Activated naive CD4-positive, alpha-beta T cell treated with anti-CD3 and anti-CD28 coated beads for 36 hours (primary cell): ENCODE data around the gene CNTN5. TPM values are rescaled to one million over a fixed set of nuclear protein-coding genes. Genes with fewer than 3 reads are reported as not detected.

ENCODE experiments used
- CTCF ChIA-PET: fragments of 350-600 bp; sonication (Branson Sonifier 250); formaldehyde crosslinking; loops from one replicate; lab custom pipeline; 2021; ENCODE audit warnings: antibody characterized with exemption; lab: Charles Lee
- DNase-seq: peaks from one replicate; pipeline ENCODE4 v3.0.0-alpha.2; 2020
- H3K27ac Mint-ChIP-seq: one replicate; pipeline ENCODE4 v1.8.0; 2021; ENCODE audit warnings: mild to moderate bottlenecking, mixed read lengths
- H3K27me3 Mint-ChIP-seq: one replicate; pipeline ENCODE4 v1.8.0; 2021; ENCODE audit warnings: low read depth, mixed read lengths
- H3K36me3 Mint-ChIP-seq: one replicate; pipeline ENCODE4 v1.8.0; 2021; ENCODE audit warnings: low read depth, mixed read lengths
- H3K4me1 Mint-ChIP-seq: one replicate; pipeline ENCODE4 v1.8.0; 2021; ENCODE audit warnings: low read depth, mixed read lengths
- H3K4me3 Mint-ChIP-seq: one replicate; pipeline ENCODE4 v1.8.0; 2021; ENCODE audit warnings: mild to moderate bottlenecking, moderate library complexity, mixed read lengths
- H3K9me3 Mint-ChIP-seq: one replicate; pipeline ENCODE4 v1.8.0; 2021; ENCODE audit warnings: mixed read lengths
- intact Hi-C: fragments of 100-400 bp; cut with micrococcal nuclease; formaldehyde crosslinking; loops from one replicate; pipeline ENCODE4 v1.15.1; 2023
- total RNA-seq, 2 experiments: library from RNA; stranded (reverse); gene quantifications; one replicate each; pipeline ENCODE4 v1.2.3, GENCODE V29; 2021

CNTN5 gene
- total RNA-seq, 2 experiments from 2014 or later = not detected

DNA sequence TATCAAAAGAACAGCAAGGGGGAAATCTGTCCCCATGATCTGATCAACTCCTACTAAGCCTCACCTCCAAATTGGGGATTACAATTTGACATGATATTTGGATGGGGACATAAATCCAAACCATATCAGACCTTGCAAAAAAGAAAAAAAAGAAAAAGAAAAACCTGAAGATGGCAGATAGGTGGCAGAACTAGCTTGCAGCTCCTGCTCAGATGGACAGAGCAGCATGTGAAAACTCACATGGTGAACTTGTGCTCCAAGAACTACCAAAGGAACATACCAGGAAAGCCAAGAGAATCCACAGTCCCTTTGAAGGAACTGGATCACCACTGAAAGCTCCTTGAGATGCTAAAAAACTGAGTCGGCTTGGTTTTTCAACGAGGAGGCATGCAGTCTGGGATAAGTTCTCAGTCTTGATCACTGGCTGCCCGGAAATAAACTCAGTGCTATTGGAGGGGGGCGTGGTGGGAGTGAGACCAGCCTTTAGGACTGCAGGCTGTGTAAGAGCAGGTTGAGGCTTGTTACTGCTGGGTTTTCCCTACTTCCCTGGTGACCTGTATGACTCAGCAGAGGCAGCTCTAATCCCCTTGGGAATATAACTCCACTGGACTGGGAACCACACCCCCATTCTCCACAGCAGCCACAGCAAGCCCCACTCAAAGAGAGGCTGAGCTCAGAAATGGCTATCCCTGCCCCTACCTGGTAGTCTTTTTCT lies 1308.0 kb downstream of the CNTN5 start:
- Mint-ChIP-seq H3K4me3 (no peak overlapping the region), H3K4me1 (no peaks in the 10 kb centered on the region), H3K36me3 (no peaks in the 10 kb centered on the region), H3K27ac (no peak overlapping the region), H3K27me3 (no peaks in the 10 kb centered on the region), H3K9me3 (peaks cover 14% of the 10 kb centered on the region)
- no peak for DNase-seq
- CTCF ChIA-PET = no interaction called here
- intact Hi-C loops = no loop called here

GRCh38 chr11:100329352-100329751 lies 1308.6 kb downstream of the CNTN5 start:
- no peaks in the 10 kb centered on the region for H3K36me3 Mint-ChIP-seq
- no peaks in the 10 kb centered on the region for H3K27me3 Mint-ChIP-seq

GRCh38 chr11:100336873-100337272 lies 1316.1 kb downstream of the CNTN5 start:
- CTCF ChIA-PET = no interaction called here
- Mint-ChIP-seq H3K9me3 (peaks cover 19% of the 10 kb centered on the region), H3K4me3 (no peak overlapping the region), H3K36me3 (no peaks in the 10 kb centered on the region), H3K4me1 (no peaks in the 10 kb centered on the region), H3K27me3 (no peaks in the 10 kb centered on the region), H3K27ac (no peak overlapping the region)
- no peak for DNase-seq
- intact Hi-C loops = no loop called here

More at GRCh38 chr11:100329352-100329751, 1308.6 kb downstream of the CNTN5 start:
- intact Hi-C loops = no loop called here
- CTCF ChIA-PET = no interaction called here
- H3K27ac Mint-ChIP-seq = no peak overlapping the region
- peaks cover 19% of the 10 kb centered on the region for H3K9me3 Mint-ChIP-seq
- DNase-seq = no peak
- H3K4me3 Mint-ChIP-seq = no peak overlapping the region
- no peaks in the 10 kb centered on the region for H3K4me1 Mint-ChIP-seq

DNA sequence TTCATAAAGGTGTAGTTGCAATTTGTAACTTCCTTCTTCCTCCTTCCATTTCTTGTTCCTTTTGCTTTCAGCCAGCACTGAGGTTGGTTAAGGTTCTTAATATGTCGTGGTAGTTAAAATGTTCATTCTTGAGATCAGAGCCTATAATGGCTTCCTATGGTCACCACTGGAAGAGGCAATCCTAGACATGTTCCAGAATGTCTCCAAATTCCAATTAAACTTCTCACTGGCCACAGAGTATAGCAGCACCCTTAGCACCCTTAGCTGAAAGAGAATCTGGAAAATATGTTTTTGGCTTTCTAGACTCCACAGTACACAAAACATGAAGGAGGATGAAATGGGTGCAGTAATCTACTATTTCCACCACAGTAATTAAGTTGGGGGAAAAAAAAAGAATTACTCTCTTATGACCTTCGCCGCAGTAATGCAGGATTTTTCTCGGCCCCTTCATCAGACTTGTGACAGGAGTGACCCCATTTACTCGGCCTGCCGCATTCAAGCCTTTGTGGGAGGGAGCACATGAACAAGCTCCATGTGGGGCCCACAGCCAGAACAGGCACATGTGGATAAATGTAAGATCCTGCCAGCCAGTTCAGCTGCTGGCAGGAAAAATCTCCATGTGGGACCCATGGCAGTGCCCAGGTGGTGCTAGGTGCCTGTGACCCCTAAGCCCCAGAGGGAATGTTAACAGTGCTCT lies 1317.5 kb downstream of the CNTN5 start:
- no peaks in the 10 kb centered on the region for H3K4me1 Mint-ChIP-seq
- CTCF ChIA-PET = no interaction called here
- no peaks in the 10 kb centered on the region for H3K36me3 Mint-ChIP-seq
- no peak overlapping the region for H3K4me3 Mint-ChIP-seq
- intact Hi-C loops = no loop called here
- no peaks in the 10 kb centered on the region for H3K27me3 Mint-ChIP-seq
- H3K27ac Mint-ChIP-seq = no peak overlapping the region
- DNase-seq = no peak
- peaks cover 16% of the 10 kb centered on the region for H3K9me3 Mint-ChIP-seq

DNA sequence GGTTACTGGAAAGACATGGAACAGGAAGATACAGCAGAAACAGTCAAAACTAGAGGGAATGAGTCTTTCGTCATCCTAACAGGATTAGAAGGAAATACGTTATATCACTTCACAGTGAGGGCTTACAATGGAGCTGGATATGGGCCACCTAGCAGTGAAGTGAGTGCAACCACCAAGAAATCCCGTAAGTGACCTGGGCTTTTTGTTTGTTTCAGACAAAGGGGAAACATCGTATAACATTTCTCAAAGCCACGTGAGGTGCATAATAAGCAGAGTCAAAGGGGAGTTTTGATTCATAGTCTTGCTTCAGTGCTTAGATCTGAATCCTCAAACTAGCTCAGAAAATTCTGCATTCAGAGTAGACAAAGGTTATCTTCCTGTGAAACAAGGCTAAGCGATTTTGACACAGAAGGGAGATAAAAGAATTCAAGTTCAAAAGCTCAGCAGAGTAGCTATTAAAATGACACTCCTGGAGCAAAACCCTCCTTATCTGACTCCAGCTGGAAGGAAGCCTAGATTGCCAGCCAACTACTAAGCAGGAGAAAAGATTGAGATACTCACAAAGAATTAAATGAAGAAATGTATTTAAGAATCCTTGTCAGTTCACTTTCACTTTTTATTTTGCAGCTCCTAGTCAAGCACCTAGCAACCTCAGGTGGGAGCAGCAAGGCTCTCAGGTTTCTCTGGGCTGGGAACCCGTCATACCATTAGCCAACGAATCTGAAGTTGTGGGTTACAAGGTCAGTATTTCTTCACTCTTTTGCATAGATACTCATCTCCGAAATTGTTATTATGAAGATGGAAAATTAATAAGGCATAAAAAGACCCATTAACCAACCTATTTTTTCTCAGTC lies 1319.9 kb downstream of the CNTN5 start:
- CTCF ChIA-PET = no interaction called here
- no peak overlapping the region for H3K4me3 Mint-ChIP-seq
- H3K4me1 Mint-ChIP-seq = no peaks in the 10 kb centered on the region
- no peak overlapping the region for H3K27ac Mint-ChIP-seq
- peaks cover 9% of the 10 kb centered on the region for H3K9me3 Mint-ChIP-seq
- H3K36me3 Mint-ChIP-seq = no peaks in the 10 kb centered on the region
- H3K27me3 Mint-ChIP-seq = no peaks in the 10 kb centered on the region
- no peak for DNase-seq
- intact Hi-C loops = no loop called here

- Mint-ChIP-seq H3K36me3 (no peaks in the 10 kb centered on the region), H3K4me1 (no peaks in the 10 kb centered on the region), H3K27me3 (no peaks in the 10 kb centered on the region), H3K4me3 (no peak overlapping the region), H3K27ac (no peak overlapping the region), H3K9me3 (peaks cover 11% of the 10 kb centered on the region)
- DNase-seq = no peak
- intact Hi-C loops = no loop called here
- CTCF ChIA-PET = no interaction called here
Observed at GRCh38 chr11:100353083-100353482, 1332.3 kb downstream of the CNTN5 start.

- Mint-ChIP-seq H3K9me3 (peaks cover 4% of the 10 kb centered on the region), H3K4me3 (no peak overlapping the region), H3K4me1 (no peaks in the 10 kb centered on the region), H3K27me3 (no peaks in the 10 kb centered on the region), H3K27ac (no peak overlapping the region), H3K36me3 (no peaks in the 10 kb centered on the region)
- intact Hi-C loops = no loop called here
- no peak for DNase-seq
- CTCF ChIA-PET = no interaction called here
Observed at GRCh38 chr11:100354736-100355135, 1334.0 kb downstream of the CNTN5 start.

DNA sequence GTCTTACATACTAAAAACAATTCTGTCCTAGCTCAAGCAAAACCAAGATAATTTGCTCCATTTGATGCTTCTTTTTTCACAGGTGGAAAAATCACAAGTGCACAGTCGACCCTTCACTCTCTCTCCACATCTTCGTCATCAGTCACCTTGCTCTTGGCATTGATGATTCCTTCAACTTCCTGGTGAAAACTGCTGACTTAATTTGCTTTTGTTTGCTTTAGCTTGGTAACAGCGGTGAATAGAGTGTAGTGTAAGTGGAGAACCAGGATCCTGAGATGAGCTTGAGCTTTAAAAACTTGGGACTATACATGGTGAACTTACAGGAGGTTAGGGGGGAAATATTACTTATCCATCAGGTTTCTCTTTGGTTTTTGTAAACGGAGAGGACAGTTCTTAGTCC lies 1335.3 kb downstream of the CNTN5 start:
- CTCF ChIA-PET = no interaction called here
- intact Hi-C loops = no loop called here
- H3K27ac Mint-ChIP-seq = no peak overlapping the region
- H3K4me1 Mint-ChIP-seq = no peaks in the 10 kb centered on the region
- peaks cover 5% of the 10 kb centered on the region for H3K9me3 Mint-ChIP-seq
- DNase-seq = no peak
- H3K36me3 Mint-ChIP-seq = no peaks in the 10 kb centered on the region
- no peak overlapping the region for H3K4me3 Mint-ChIP-seq
- H3K27me3 Mint-ChIP-seq = no peaks in the 10 kb centered on the region

DNA sequence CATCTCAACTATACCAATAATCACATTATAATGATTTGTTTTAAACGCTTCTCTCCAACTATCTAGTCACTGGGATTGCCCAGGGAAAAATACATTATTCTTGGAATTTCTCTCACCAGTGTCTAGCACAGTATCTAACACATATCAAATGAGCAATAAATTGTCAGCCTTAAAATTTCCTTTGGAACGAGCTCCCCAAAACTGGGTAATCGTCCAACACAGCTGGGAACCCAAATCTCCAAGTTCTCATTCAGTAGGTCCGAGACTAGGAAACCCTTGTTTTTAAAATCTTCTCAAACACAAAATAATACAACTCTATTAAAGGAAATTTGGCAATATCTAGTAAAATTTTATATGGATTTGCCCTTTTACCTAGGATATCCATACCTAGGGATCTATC lies 1338.5 kb downstream of the CNTN5 start:
- Mint-ChIP-seq H3K27ac (no peak overlapping the region), H3K4me3 (no peak overlapping the region), H3K27me3 (no peaks in the 10 kb centered on the region), H3K4me1 (no peaks in the 10 kb centered on the region), H3K9me3 (peaks cover 9% of the 10 kb centered on the region), H3K36me3 (no peaks in the 10 kb centered on the region)
- DNase-seq = no peak
- CTCF ChIA-PET = no interaction called here
- intact Hi-C loops = no loop called here

DNA sequence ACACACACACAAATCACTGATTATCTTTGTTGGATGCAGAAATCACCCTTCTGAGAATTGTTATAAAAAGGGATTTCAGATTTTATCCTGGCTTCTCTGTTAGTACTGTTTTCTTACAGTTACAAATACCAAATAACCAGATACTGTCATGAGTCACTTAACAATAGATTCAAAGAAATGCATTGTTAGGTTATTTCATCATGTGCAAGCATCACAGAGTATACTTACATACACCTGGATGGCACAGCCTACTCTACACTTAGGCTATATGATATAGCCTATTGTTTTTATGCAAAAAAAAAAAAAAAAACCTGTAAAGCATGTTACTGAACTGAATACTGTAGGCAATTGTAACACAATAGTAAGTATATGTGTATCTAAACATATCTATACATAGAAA lies 1347.1 kb downstream of the CNTN5 start:
- H3K36me3 Mint-ChIP-seq = no peaks in the 10 kb centered on the region
- no peak overlapping the region for H3K4me3 Mint-ChIP-seq
- H3K27ac Mint-ChIP-seq = no peak overlapping the region
- DNase-seq = no peak
- CTCF ChIA-PET = no interaction called here
- H3K27me3 Mint-ChIP-seq = no peaks in the 10 kb centered on the region
- H3K9me3 Mint-ChIP-seq = peaks cover 11% of the 10 kb centered on the region
- no peaks in the 10 kb centered on the region for H3K4me1 Mint-ChIP-seq
- intact Hi-C loops = no loop called here

DNA sequence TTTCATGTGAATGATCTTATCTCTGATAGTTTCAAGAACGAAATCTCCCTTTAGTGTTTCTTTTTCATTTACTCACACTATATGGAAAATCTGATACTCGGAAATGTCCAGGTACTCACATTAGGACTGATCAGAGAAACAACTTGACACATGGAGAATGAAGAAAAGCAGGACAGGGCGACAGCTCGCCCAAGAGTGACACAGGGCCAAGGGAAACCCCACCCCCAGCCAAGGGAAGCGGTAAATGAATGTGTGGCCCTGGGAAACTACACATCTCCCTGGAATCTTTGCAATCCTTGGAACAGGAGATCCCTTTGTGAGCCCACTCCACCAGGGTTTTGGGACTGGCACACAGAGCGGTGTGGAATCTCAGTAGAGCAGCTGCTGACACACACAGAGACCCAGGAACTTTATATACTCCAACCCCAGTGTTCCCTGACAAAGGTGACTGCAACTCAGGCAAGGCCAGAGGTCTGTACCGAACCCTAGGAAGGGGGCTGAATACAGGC lies 1362.7 kb downstream of the CNTN5 start:
- no peak overlapping the region for H3K27ac Mint-ChIP-seq

DNA sequence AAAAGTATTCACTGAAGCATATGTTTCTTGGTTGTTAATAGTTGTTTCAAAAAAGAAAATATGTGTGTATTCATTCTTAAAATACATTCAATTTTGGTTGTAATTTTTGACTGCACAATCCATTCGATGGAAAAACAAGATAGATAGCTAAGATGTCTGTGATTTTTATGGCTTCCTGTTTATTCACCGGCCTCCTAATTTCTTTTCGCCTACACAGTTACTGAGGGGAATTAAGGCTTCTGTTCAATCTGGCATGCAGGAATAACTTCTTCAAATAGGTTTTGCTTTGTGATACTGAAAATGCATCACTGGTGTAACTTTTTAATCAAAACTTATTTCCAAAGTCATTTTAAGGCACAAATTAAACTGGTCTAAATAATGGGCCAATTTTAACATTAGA lies 1375.5 kb downstream of the CNTN5 start:
- no peaks in the 10 kb centered on the region for H3K27me3 Mint-ChIP-seq
- H3K36me3 Mint-ChIP-seq = no peaks in the 10 kb centered on the region
- DNase-seq = no peak
- H3K27ac Mint-ChIP-seq = no peak overlapping the region
- H3K9me3 Mint-ChIP-seq = peaks cover 16% of the 10 kb centered on the region
- no peak overlapping the region for H3K4me3 Mint-ChIP-seq
- intact Hi-C loops = no loop called here
- H3K4me1 Mint-ChIP-seq = no peaks in the 10 kb centered on the region
- CTCF ChIA-PET = no interaction called here

More for the DNA sequence above, 1362.7 kb downstream of the CNTN5 start:
- CTCF ChIA-PET = no interaction called here
- no peak overlapping the region for H3K4me3 Mint-ChIP-seq
- H3K36me3 Mint-ChIP-seq = no peaks in the 10 kb centered on the region
- H3K9me3 Mint-ChIP-seq = peaks cover 19% of the 10 kb centered on the region
- intact Hi-C loops = no loop called here
- no peaks in the 10 kb centered on the region for H3K27me3 Mint-ChIP-seq
- no peak for DNase-seq
- H3K4me1 Mint-ChIP-seq = no peaks in the 10 kb centered on the region
